Ishikawa (cell line): Measurements from ENCODE around the gene NFATC1.

Source experiments
- CEBPB ChIP-seq: IDR thresholded peaks from 2 replicates; pipeline ENCODE4 v1.6.1; 2012
- CREB1 ChIP-seq: IDR thresholded peaks from 2 replicates; pipeline ENCODE4 v1.6.1; 2012; ENCODE audit warnings: low read depth
- EGR1 ChIP-seq: IDR thresholded peaks from 2 replicates; pipeline ENCODE4 v1.6.1; 2012
- EP300 ChIP-seq: IDR thresholded peaks from 2 replicates; pipeline ENCODE4 v1.6.1; 2012; ENCODE audit warnings: borderline replicate concordance
- FOXM1 ChIP-seq: IDR thresholded peaks from 2 replicates; pipeline ENCODE4 v1.6.1; 2012; ENCODE audit warnings: low read depth, borderline replicate concordance
- MAX ChIP-seq: IDR thresholded peaks from 2 replicates; pipeline ENCODE4 v1.6.1; 2012
- NFIC ChIP-seq: IDR thresholded peaks from 2 replicates; pipeline ENCODE4 v1.6.1; 2012
- RAD21 ChIP-seq: IDR thresholded peaks from 2 replicates; pipeline ENCODE4 v1.6.1; 2012; ENCODE audit warnings: low read depth
- REST ChIP-seq: IDR thresholded peaks from 2 replicates; pipeline ENCODE4 v1.6.1; 2012; ENCODE audit warnings: low read depth, mild to moderate bottlenecking
- TAF1 ChIP-seq: IDR thresholded peaks from 2 replicates; pipeline ENCODE4 v1.6.1; 2012; ENCODE audit warnings: low read depth, mild to moderate bottlenecking
- TCF12 ChIP-seq: IDR thresholded peaks from 2 replicates; pipeline ENCODE4 v1.6.1; 2012; ENCODE audit warnings: low read depth
- TEAD4 ChIP-seq: IDR thresholded peaks from 2 replicates; pipeline ENCODE4 v1.6.1; 2012
- USF1 ChIP-seq: IDR thresholded peaks from 2 replicates; pipeline ENCODE4 v1.6.1; 2012
- YY1 ChIP-seq: IDR thresholded peaks from 2 replicates; pipeline ENCODE4 v1.6.1; 2012; ENCODE audit warnings: low read depth
- ZBTB7A ChIP-seq: IDR thresholded peaks from 2 replicates; pipeline ENCODE4 v1.6.1; 2012; ENCODE audit warnings: low read depth

The NFATC1 gene

GRCh38 chr18:79366177-79367094 is 29.3 kb upstream of the NFATC1 start:
- TF ChIP-seq CREB1 (no peak), RAD21 (no peak), ZBTB7A (no peak), REST (no peak), USF1 (no peak), FOXM1 (no peak), NFIC (no peak), EP300 (no peak)

GRCh38 chr18:79367480-79367879 is 28.2 kb upstream of the NFATC1 start:
- TF ChIP-seq TEAD4: no peak
- no peak for TF ChIP-seq NFIC
- TF ChIP-seq TCF12: no peak
- TF ChIP-seq ZBTB7A: no peak
- no peak for TF ChIP-seq REST
- TF ChIP-seq EP300: no peak
- no peak for TF ChIP-seq YY1
- TF ChIP-seq RAD21: no peak

- no peak for TF ChIP-seq FOXM1
- TF ChIP-seq CREB1: no peak
- TF ChIP-seq TEAD4: no peak
- TF ChIP-seq MAX: no peak
- no peak for TF ChIP-seq TCF12
- TF ChIP-seq USF1: no peak
- TF ChIP-seq EP300: no peak
- no peak for TF ChIP-seq TAF1
- no peak for TF ChIP-seq CEBPB
- TF ChIP-seq EGR1: no peak
- TF ChIP-seq REST: no peak
- no peak for TF ChIP-seq RAD21
- TF ChIP-seq NFIC: no peak
- no peak for TF ChIP-seq YY1
- no peak for TF ChIP-seq ZBTB7A
Observed at GRCh38 chr18:79367989-79368388, 27.7 kb upstream of the NFATC1 start.

GRCh38 chr18:79368681-79369080 is 27.0 kb upstream of the NFATC1 start:
- TF ChIP-seq ZBTB7A (no peak), REST (no peak), TAF1 (no peak), FOXM1 (no peak)
